ENCODE measurements around the gene COPS4.
"Not testable (repeated sequence)": the region's sequence is repeated elsewhere in the genome, so short reads cannot be mapped to it uniquely, and the experiment has no call there.

The COPS4 gene

GRCh38 chr4:83034630-83035494 lies at the start of gene COPS4:
COPS4 (plus strand) TSS chr4:83035183; CDS start chr4:83035225, 42 bp downstream.
- DNase-seq, result peak; percentile 99

DNA sequence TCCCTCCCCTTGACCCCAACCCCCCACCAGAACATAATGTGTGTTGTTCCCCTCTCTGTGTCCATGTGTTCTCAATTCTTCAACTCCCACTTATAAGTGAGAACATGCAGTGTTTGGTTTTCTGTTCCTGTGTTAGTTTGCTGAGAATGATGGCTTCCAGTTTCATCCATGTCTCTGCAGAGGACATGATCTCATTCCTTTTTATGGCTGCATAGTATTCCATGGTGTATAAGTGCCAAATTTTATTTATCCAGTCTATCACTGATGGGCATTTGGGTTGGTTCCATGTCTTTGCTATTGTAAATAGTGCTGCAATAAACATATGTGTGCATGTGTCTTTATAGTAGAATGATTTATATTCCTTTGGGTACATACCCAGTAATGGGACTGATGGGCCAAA lies 47.5 kb upstream of the COPS4 start:
- not testable (repeated sequence) for DNase-seq

- no peak for DNase-seq
Observed at GRCh38 chr4:82988323-82988832, 46.6 kb upstream of the COPS4 start.

GRCh38 chr4:82989575-82990429 lies 45.2 kb upstream of the COPS4 start:
- no peak for DNase-seq

DNA sequence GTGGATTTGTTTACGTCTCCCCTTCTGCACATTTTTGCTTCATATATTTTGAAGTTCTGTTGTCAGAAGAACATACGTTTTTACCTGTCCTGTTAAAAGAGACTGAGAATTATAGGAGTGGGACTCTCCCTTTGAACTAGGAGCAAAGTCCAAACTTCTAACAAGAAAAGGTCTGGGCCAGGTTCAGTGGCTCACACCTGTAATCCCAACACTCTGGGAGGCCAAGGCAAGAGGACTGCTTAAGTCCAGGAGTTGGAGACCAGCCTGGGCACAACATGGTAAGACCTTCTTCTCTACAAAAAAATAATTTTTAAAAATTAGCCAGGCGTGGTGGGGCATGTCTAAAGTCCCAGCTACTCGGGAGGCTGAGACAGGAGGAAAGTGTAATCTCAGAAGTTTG lies 40.1 kb upstream of the COPS4 start:
- DNase-seq, result no peak

GRCh38 chr4:82998898-82999297 lies 36.1 kb upstream of the COPS4 start:
- peak; percentile 38 for DNase-seq

GRCh38 chr4:83002329-83002728 lies 32.7 kb upstream of the COPS4 start:
- no peak for DNase-seq

DNA sequence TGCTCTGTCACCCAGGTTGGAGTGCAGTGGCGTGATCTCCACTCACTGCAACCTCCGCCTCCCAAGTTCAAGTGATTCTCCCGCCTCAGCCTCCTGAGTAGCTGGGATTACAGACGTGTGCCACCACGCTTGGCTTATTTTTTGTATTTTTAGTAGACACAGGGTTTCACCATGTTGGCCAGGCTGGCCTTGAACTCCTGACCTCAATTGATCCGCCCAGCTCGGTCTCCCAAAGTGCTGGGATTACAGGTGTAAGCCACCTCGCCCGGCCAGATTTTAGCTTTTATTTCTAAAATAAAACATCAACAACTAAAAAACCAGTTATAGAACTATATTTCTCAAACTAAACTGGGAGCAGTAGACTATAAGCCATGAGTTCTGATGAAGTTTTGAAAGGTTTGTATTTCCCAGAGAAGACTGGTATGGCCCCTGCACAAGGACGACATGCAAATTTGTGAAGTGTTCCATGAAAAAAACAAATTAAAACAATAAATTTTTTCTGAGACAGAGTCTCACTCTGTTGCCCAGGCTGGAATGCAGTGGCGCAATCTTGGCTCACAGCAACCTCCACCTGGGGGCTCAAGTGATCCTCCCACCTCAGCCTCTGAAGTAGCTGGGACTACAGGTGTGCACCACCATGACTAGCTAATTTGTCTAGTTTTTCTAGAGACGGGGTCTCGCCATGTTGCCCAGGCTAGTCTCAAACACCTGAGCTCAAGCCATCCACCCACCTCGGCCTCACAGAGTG lies 31.8 kb upstream of the COPS4 start:
- not testable (repeated sequence) for DNase-seq

DNA sequence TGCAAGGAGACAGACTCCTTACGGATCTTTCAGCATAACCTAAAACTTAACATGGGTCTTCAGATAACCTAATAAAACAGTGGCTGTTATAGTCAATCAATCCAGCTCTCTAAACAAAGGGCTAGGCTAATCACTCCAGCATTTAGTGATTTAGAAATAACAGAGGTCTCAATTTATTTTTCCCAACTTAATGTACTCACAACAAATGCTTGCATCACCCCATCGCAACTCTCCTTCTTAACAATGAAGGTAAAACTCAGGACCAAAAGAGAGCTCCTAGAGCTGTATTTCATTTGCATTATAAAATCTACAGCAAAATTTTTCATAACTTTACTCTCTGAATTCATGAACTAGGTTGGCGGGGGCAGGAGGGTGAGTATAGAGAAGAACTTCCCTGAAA lies 25.5 kb upstream of the COPS4 start:
- no peak for DNase-seq

DNA sequence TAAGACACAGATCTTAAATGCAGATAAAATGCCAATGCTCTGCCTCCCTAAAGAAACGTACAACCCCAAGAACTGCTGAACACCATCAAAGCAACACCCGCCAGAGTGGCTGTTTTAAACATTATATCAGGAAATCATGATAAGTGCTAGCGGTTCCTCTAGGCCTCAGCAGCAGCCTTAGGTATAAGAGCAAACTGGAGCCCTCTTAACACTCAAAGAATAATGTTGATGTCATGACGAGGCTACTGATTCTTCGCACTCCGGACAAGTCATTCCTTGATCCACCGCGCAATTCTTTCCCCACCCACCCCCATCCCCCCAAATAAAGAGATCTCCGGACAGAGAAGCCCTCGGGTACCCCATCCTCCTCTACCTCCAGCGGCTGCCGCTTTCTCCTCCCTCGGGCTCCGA lies 24.9 kb upstream of the COPS4 start:
- DNase-seq, result no peak

DNA sequence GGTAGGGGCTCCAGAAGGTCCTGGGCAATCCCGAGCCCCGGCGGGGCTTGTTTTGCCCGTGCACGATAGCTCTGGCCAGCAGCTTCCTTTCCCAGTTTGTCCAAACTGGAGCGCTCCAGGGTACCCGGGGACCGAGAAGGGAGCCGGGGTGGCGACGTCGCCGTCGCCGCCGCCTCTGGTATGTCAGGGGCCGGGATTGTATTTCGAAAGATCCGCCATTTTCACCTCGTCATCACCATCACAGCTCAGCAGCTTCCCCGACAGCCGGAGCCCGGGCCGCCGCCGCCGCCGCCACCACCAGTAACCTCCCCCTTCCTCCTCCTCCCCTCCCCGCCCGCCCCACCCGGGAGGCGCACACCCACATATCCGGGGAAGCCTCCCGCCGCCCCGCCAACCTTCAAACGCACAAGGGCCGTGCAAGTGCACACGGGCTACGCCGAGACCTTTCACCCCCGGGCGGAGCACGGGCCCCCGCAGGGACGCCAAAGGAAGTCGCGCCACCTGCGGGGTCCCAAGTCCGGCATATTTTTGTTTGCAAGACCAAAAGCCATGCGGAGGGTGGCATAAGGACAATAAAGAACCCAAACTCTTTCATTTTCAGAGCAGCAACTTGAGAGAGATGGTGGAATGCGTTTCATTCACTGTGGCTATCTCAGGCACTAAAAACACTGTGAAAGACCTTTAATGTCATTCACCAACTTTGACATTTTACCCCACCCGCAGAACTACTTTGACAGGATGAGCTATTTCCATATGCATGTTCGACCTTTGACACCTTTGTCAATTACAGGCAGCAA lies 24.3 kb upstream of the COPS4 start, which contains the start of gene LIN54:
Gene LIN54 (minus strand): TSS at position 302 of the 797 bp plus-strand sequence. CDS start 25,979 bp downstream, outside the sequence.
- peak; percentile 76 for DNase-seq

GRCh38 chr4:83011689-83012199 lies 23.2 kb upstream of the COPS4 start:
- DNase-seq, result no peak

DNA sequence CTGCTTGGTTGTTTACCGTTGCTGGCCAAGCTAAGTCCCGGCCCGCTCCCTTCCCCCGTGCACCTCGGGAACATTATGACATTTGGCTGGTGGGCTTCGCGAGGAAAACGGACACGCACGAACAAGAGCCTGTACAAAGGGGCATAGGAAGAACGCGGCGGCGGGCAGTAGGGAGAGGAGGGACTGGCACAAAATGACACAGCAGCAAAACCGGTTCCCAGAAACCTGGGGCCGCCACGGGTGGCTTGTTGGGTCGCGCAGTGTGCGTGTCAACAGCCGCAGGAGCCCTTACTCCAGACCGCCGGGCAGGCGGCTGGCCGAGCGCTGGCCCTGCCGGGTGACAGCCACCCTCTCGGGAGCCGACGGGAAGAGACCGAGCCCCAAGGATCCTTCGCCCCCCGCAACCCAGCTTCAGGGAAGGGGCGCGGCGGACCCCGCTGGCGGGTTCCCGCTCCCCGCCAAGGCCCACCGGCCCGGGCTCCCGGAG lies 22.7 kb upstream of the COPS4 start:
- no peak for DNase-seq

- peak; percentile 92 for DNase-seq
Observed at GRCh38 chr4:83012687-83013419, 22.1 kb upstream of the COPS4 start.

DNA sequence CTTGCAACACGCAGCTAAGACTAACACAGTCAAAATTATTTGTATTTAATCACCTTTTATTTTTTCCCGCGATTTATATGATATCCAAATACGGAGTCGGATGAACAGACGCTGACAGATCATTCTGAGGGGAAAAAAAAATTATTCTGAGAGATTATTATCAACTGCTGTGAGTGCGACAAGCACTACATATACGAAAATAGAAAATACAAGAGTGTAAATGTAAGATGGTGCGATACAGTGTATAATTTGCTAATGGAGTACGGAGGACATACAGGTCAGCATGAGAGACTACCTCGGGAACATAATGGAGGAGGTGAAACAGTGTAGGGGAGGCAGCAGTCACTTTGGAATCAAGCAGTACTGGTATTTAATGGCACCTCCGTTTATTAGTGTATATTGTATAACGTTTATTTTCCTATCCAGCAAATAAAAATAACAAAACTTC lies 21.5 kb upstream of the COPS4 start:
- no peak for DNase-seq

- no peak for DNase-seq
Observed at GRCh38 chr4:83013902-83014301, 21.1 kb upstream of the COPS4 start.

DNA sequence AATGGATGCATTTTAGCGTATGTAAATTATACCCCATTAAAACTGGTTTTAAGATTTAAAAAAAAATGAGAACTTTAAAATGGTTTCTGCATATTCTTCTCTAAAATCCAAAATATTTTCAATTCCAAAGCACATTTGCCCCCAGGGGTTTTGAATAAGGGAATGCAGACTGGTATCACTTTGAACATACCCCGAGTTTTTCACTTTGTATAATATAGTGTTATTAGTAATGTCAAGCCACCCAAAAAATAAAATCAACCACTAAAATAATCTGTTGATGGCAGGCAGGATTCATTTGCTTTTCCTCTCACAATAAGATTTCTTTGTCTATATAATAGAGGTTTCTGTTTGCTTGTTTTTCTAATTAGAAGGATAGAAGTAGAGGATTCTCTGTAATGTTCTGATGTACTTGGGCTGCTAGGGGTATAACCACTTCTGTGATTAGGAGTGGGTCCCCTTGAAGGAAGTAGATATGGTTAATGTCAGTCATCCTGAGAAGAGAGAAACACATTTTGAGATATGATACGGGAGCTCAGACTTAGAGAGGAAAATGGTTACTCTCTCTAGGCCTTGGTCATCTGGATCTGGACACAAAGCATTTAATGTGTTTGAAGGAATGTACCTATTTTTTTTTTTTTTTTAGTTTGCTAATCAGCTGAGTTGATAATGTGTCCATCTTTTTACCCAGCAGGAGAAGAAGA lies 15.0 kb upstream of the COPS4 start:
- DNase-seq, result peak; percentile 21

DNA sequence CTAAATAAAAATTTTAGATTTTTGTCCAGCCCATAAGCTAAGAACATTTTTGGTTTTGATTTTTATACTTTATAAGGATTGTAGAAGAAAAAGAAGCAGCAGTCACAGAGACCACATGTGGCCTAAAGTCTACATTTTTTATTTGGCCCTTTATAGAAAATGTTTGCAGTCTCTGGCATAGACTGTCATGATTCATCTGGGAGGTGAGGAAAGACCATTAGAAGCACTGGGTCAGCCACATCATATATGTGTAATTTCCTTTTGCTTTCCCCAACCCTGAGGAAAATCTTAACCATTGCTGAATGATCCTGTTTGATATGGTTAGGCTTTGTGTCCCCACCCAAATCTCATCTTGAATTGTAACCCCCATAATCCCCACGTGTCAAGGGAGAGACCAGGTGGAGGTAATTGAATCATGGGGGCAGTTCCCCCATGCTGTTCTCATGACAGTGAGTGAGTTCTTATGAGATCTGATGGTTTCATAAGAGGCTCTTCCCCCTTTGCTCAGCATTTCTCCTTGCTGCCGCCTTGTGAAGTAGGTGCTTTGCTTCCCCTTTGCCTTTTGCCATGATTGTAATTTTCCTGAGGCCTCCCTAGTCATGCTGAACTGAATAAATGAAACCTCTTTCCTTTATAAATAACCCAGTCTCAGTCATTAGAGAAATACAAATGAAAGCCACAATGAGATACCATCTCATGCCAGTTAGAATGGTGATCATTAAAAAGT lies 12.1 kb upstream of the COPS4 start:
- DNase-seq, result peak; percentile 45

- not testable (repeated sequence) for DNase-seq
Observed at GRCh38 chr4:83023599-83023998, 11.4 kb upstream of the COPS4 start.
